HG02642 (cell line): Measurements from ENCODE around the gene MCC.
A peak's percentile ranks its signal among the peaks of the same experiment; 100 is the strongest.

Experiments
- ATAC-seq: cut with Tn5 transposase; IDR thresholded peaks from one replicate; pipeline ENCODE4 v1.9.1; 2021; ENCODE audit warnings: mild to moderate bottlenecking; ENCODE audit not compliant: unreplicated experiment, poor library complexity

MCC gene

GRCh38 chr5:113333411-113333810 is 154.8 kb downstream of the MCC start:
- ATAC-seq: no peak

GRCh38 chr5:113331209-113331551 is 157.1 kb downstream of the MCC start:
- ATAC-seq: no peak

- ATAC-seq: peak; percentile 68
Measured at GRCh38 chr5:113330533-113331208, 157.6 kb downstream of the MCC start.

- no peak for ATAC-seq
Measured at GRCh38 chr5:113329981-113330380, 158.3 kb downstream of the MCC start.

- no peak for ATAC-seq
Measured at GRCh38 chr5:113325054-113325453, 163.2 kb downstream of the MCC start.

- ATAC-seq: no peak
Measured at GRCh38 chr5:113321276-113321675, 167.0 kb downstream of the MCC start.

GRCh38 chr5:113320273-113320780 is 167.9 kb downstream of the MCC start:
- peak; percentile 68 for ATAC-seq

GRCh38 chr5:113319256-113320053 is 168.8 kb downstream of the MCC start:
- no peak for ATAC-seq

GRCh38 chr5:113317636-113318035 is 170.6 kb downstream of the MCC start:
- ATAC-seq: no peak

GRCh38 chr5:113311301-113311700 is 177.0 kb downstream of the MCC start:
- no peak for ATAC-seq

GRCh38 chr5:113302120-113302519 is 186.1 kb downstream of the MCC start:
- ATAC-seq: no peak

GRCh38 chr5:113299591-113299990 is 188.7 kb downstream of the MCC start:
- no peak for ATAC-seq

GRCh38 chr5:113296676-113297075 is 191.6 kb downstream of the MCC start:
- ATAC-seq: no peak

- ATAC-seq: no peak
Measured at GRCh38 chr5:113295111-113295539, 193.1 kb downstream of the MCC start.

GRCh38 chr5:113294311-113295110 is 193.7 kb downstream of the MCC start:
- ATAC-seq: peak; percentile 98

- peak; percentile 17 for ATAC-seq
Measured at GRCh38 chr5:113293975-113294310, 194.3 kb downstream of the MCC start.

- no peak for ATAC-seq
Measured at GRCh38 chr5:113293068-113293974, 194.9 kb downstream of the MCC start.

- no peak for ATAC-seq
Measured at GRCh38 chr5:113292462-113292861, 195.8 kb downstream of the MCC start.

GRCh38 chr5:113283558-113283957 is 204.7 kb downstream of the MCC start:
- no peak for ATAC-seq

- ATAC-seq: no peak
Measured at GRCh38 chr5:113282472-113282871, 205.8 kb downstream of the MCC start.
